MCF 10A (cell line): Measurements from ENCODE around the gene TARS3. TPM values are rescaled to one million over a fixed set of nuclear protein-coding genes. Genes with fewer than 3 reads are reported as not detected.

Experiments used
- Bru-seq: library from RNA; stranded (reverse); fragments of 400-500 nt; gene quantifications from one replicate; lab custom pipeline; 2021; lab: Mats Ljungman, UMichigan
- BruChase-seq, 2 experiments: library from RNA; stranded (reverse); fragments of 400-500 nt; gene quantifications; one replicate each; lab custom pipeline; 2021; lab: Mats Ljungman, UMichigan
- BruUV-seq: library from RNA; stranded (reverse); fragments of 400-500 nt; replicated peaks from 2 replicates; lab custom pipeline; 2021; lab: Mats Ljungman, UMichigan
- CTCF ChIA-PET: fragments of 300-600 bp; sonication (Branson Sonifier 250); formaldehyde crosslinking; extraction: SDS; loops from one replicate; lab custom pipeline; 2021; ENCODE audit warnings: antibody characterized with exemption, inconsistent platforms; lab: Yijun Ruan, JAX
- POLR2A ChIA-PET: fragments of 300-600, 350-650 bp; sonication (Branson Sonifier 250); formaldehyde crosslinking; extraction: SDS; loops from one replicate; lab custom pipeline; 2020; ENCODE audit warnings: antibody characterized with exemption, inconsistent platforms; lab: Yijun Ruan, JAX
- DNase-seq: peaks from one replicate; pipeline ENCODE4 v3.0.0-alpha.2; 2018; ENCODE audit not compliant: unreplicated experiment
- H3K27ac Mint-ChIP-seq: one replicate; pipeline ENCODE4 v1.8.0; 2022; ENCODE audit warnings: mild to moderate bottlenecking, low read depth, mixed read lengths; ENCODE audit not compliant: unreplicated experiment
- H3K27me3 Mint-ChIP-seq: one replicate; pipeline ENCODE4 v1.8.0; 2022; ENCODE audit warnings: mixed read lengths; ENCODE audit not compliant: insufficient read depth, unreplicated experiment
- H3K36me3 Mint-ChIP-seq: one replicate; pipeline ENCODE4 v1.8.0; 2022; ENCODE audit warnings: mild to moderate bottlenecking, moderate library complexity, mixed read lengths; ENCODE audit not compliant: insufficient read depth, unreplicated experiment
- H3K4me1 Mint-ChIP-seq: one replicate; pipeline ENCODE4 v1.8.0; 2022; ENCODE audit warnings: mixed read lengths; ENCODE audit not compliant: insufficient read depth, unreplicated experiment
- H3K4me3 Mint-ChIP-seq: one replicate; pipeline ENCODE4 v1.8.0; 2022; ENCODE audit warnings: mild to moderate bottlenecking, moderate library complexity, mixed read lengths; ENCODE audit not compliant: unreplicated experiment
- H3K9me3 Mint-ChIP-seq: one replicate; pipeline ENCODE4 v1.8.0; 2022; ENCODE audit warnings: mixed read lengths; ENCODE audit not compliant: unreplicated experiment
- intact Hi-C: fragments of 100-400 bp; cut with micrococcal nuclease; formaldehyde crosslinking; loops from 2 replicates; pipeline ENCODE4 v1.14.1; 2022
- long read RNA-seq: library from polyadenylated mRNA; stranded (forward); transcript quantifications from one replicate; pipeline ENCODE4 v2.0.0, GENCODE V29; 2022
- total RNA-seq: library from RNA; stranded (reverse); gene quantifications from 2 replicates; pipeline ENCODE4 v1.2.3, GENCODE V29; 2022
- TF ChIP-seq, protein P1 (sequence below): fragments of 200-600 bp; IDR thresholded peaks from one replicate; pipeline ENCODE4 v1.8.0; 2022; ENCODE audit warnings: antibody characterized with exemption, mild to moderate bottlenecking; ENCODE audit not compliant: unreplicated experiment

The TARS3 gene
- total RNA-seq, result 5.0 and 7.2 TPM in 2 replicates
- percentile 60 among the genes with signal in this experiment for Bru-seq, nascent RNA
- percentile 54 among the genes with signal in this experiment for BruChase-seq, experiment 1, labeled RNA remaining after a 6-hour chase
- percentile 56 among the genes with signal in this experiment for BruChase-seq, experiment 2, labeled RNA remaining after a 2-hour chase
- long read RNA-seq, transcript TARSL2-201 (19 exons, 3,610 nt), result major isoform, 7 of 12 reads
- long read RNA-seq, partial matches to known transcripts, result 2 of 12 reads
- long read RNA-seq, other reads (novel, unspliced or antisense), result 3 of 12 reads

DNA sequence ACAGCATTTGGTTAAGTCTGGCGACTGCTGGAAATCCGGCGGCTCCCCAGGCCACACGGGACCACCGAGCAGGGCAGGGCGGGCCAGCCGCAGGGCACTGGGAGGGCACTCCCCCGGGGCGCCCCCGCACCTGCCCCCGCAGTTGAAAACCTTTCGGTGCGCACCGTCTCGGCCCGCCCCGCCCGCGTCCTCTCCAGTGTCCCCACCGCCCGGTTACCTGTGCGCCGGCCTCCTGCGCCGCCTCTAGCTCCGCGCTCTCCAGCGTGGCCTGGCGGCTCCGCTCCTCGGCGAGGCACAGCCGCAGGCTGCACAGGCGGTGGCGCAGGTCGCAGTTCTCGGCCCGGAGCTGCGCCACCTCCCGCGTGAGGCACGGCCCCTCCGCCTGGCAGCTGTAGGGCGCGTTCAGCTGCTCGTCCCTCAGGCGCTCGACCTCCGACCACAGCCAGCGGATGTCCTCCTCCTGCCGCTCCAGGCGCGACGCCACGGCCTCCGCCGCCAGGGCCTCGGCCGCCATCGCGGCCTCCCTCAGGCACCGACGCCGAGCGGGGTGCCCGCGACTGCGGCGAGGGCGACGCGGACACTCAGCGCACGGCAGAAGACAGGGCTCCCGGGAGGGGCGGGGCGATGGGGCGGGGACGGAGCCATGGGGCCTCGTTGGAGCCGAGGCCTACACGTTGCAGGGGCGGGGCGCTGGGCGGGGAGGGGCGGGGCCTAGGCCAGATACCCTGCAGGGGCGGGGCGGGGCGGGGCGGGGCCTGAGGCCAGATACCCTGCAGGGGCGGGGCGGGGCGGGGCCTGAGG lies at the start of gene TARS3:
Gene TARS3 (minus strand): TSS at position 600 of the 801 bp plus-strand sequence. CDS start 86 bp downstream, at position 514.
- Mint-ChIP-seq H3K36me3 (peaks cover 39% of the 10 kb centered on the region), H3K4me1 (peaks cover 4% of the 10 kb centered on the region), H3K27ac (peak within 1 kb of the TSS; percentile 46), H3K4me3 (peak within 1 kb of the TSS; percentile 75), H3K27me3 (peaks cover 21% of the 10 kb centered on the region), H3K9me3 (no peaks in the 10 kb centered on the region)
- no TSS peak for BruUV-seq
- intact Hi-C loops, result loop anchor here (1.0 to 10.0 kb wide), 2 partner anchors 72 to 429 kb away; partner anchors contain the start of genes SNRPA1 and TM2D3
- CTCF ChIA-PET, result interaction anchor here (0.6 to 1.3 kb wide), 6 partner anchors 13 to 250 kb away, joined by 3 to 4 read pairs (median 3); no protein-coding TSS in a partner anchor
- POLR2A ChIA-PET, result interaction anchor here (0.6 to 3.3 kb wide), 9 partner anchors 10 to 429 kb away, joined by 3 to 15 read pairs (median 3); partner anchors contain the start of gene SNRPA1
- peak; percentile 92 for DNase-seq
- TF ChIP-seq, protein P1, sequence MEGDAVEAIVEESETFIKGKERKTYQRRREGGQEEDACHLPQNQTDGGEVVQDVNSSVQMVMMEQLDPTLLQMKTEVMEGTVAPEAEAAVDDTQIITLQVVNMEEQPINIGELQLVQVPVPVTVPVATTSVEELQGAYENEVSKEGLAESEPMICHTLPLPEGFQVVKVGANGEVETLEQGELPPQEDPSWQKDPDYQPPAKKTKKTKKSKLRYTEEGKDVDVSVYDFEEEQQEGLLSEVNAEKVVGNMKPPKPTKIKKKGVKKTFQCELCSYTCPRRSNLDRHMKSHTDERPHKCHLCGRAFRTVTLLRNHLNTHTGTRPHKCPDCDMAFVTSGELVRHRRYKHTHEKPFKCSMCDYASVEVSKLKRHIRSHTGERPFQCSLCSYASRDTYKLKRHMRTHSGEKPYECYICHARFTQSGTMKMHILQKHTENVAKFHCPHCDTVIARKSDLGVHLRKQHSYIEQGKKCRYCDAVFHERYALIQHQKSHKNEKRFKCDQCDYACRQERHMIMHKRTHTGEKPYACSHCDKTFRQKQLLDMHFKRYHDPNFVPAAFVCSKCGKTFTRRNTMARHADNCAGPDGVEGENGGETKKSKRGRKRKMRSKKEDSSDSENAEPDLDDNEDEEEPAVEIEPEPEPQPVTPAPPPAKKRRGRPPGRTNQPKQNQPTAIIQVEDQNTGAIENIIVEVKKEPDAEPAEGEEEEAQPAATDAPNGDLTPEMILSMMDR, result no peak

DNA sequence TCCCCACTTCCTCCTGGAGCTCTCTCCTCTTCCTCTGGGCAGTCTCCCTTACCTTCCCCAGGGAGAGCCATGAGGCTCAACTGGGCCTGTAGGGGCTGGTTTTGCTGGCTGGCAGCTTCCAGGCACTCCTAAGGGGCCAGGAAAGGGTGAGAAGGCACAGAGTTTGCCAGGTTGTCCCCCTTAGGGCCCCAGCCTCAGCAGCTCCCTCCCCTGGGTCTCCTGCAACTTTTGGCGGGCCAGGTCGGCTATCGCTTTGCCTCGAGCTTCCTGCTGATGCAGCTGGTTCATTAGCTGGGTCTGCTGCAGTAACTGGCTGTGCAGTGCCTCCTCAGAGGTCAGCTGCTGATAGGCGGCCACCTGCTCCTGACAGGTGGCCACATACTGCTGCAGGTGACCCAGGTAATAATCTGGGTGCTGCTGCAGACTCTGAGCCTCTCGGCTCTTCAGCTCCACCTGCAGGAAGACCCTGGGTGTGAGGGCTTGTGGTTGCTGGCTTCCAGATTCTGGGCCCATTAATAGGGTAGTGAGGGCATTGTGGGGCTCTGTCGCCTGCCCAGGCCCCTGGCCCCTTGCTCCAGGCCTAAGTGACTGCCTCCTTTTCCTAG lies 49.3 kb upstream of the TARS3 start:
- BruUV-seq, result no TSS peak
- peak; percentile 38 for DNase-seq
- Mint-ChIP-seq H3K9me3 (no peaks in the 10 kb centered on the region), H3K27me3 (peaks cover 82% of the 10 kb centered on the region), H3K4me3 (no peak overlapping the region), H3K27ac (no peak overlapping the region), H3K36me3 (no peaks in the 10 kb centered on the region), H3K4me1 (no peaks in the 10 kb centered on the region)
- intact Hi-C loops, result loop anchor here (5.0 kb wide), 1 partner anchor 111 kb away; no protein-coding TSS in a partner anchor
- TF ChIP-seq, protein P1, result peak; percentile 10
- ChIA-PET CTCF (interaction anchor here (0.7 kb wide), 1 partner anchor 470 kb away, joined by 3 read pairs; no protein-coding TSS in a partner anchor), POLR2A (interaction anchor here (0.6 to 0.7 kb wide), 2 partner anchors 74 to 236 kb away, joined by 3 read pairs; no protein-coding TSS in a partner anchor)

GRCh38 chr15:101772921-101773320 lies 48.6 kb upstream of the TARS3 start:
- no TSS peak for BruUV-seq
- H3K9me3 Mint-ChIP-seq, result no peaks in the 10 kb centered on the region
- no peaks in the 10 kb centered on the region for H3K4me1 Mint-ChIP-seq
- peaks cover 82% of the 10 kb centered on the region for H3K27me3 Mint-ChIP-seq
- no peak overlapping the region for H3K4me3 Mint-ChIP-seq
- CTCF ChIA-PET, result interaction anchor here (0.7 kb wide), 1 partner anchor 1330 kb away, joined by 3 read pairs; no protein-coding TSS in a partner anchor
- intact Hi-C loops, result loop anchor here (5.0 kb wide), 1 partner anchor 111 kb away; no protein-coding TSS in a partner anchor
- peaks cover 6% of the 10 kb centered on the region for H3K36me3 Mint-ChIP-seq
- TF ChIP-seq, protein P1, result no peak
- POLR2A ChIA-PET, result no interaction called here
- no peak overlapping the region for H3K27ac Mint-ChIP-seq
- DNase-seq, result no peak
